Astrocyte (in vitro differentiated cells and primary cell): Measurements from ENCODE around the gene GPRIN1. TPM values are rescaled to one million over a fixed set of nuclear protein-coding genes. Genes with fewer than 3 reads are reported as not detected.

Source experiments
- DNase-seq: peaks from one replicate; pipeline ENCODE4 v3.0.0-alpha.2; 2010; ENCODE audit warnings: low read depth
- FAIRE-seq: peaks from 2 replicates; lab custom pipeline; 2011; peaks lifted over from hg19 to GRCh38; lab: Jason Lieb, UNC
- H2AFZ ChIP-seq: 2 replicates; pipeline ENCODE4 v1.6.0; 2012; ENCODE audit warnings: low read depth, low read length, inconsistent platforms
- H3K27ac ChIP-seq: 2 replicates; pipeline ENCODE4 v1.5.1; 2011; ENCODE audit warnings: low read depth, low read length, inconsistent platforms
- H3K27me3 ChIP-seq: 2 replicates; pipeline ENCODE4 v1.6.0; 2011; ENCODE audit warnings: low read length, inconsistent platforms; ENCODE audit not compliant: insufficient read depth
- H3K36me3 ChIP-seq: 2 replicates; pipeline ENCODE4 v1.5.1; 2011; ENCODE audit warnings: low read length, inconsistent platforms; ENCODE audit not compliant: insufficient read depth
- H3K4me1 ChIP-seq: 2 replicates; pipeline ENCODE4 v1.5.1; 2011; ENCODE audit warnings: low read length, inconsistent platforms; ENCODE audit not compliant: insufficient read depth
- H3K4me2 ChIP-seq: 2 replicates; pipeline ENCODE4 v1.6.0; 2012; ENCODE audit warnings: low read length, inconsistent platforms
- H3K4me3 ChIP-seq: 2 replicates; pipeline ENCODE4 v1.5.1; 2011; ENCODE audit warnings: low read depth, mild to moderate bottlenecking, low read length, inconsistent platforms; ENCODE audit not compliant: insufficient read depth
- H3K79me2 ChIP-seq: 2 replicates; pipeline ENCODE4 v1.6.0; 2012; ENCODE audit warnings: mild to moderate bottlenecking, low read length, inconsistent platforms; ENCODE audit not compliant: insufficient read depth
- H3K9ac ChIP-seq: 2 replicates; pipeline ENCODE4 v1.6.0; 2012; ENCODE audit warnings: mild to moderate bottlenecking, low read length, inconsistent platforms
- H3K9me3 ChIP-seq: 2 replicates; pipeline ENCODE4 v1.5.1; 2012; ENCODE audit warnings: low read depth, mild to moderate bottlenecking, low read length, inconsistent platforms; ENCODE audit not compliant: insufficient read depth
- H4K20me1 ChIP-seq: 2 replicates; pipeline ENCODE4 v1.6.0; 2012; ENCODE audit warnings: low read length, inconsistent platforms; ENCODE audit not compliant: insufficient read depth
- H3K27ac Mint-ChIP-seq: one replicate; pipeline ENCODE4 v1.8.0; 2021; ENCODE audit warnings: mild to moderate bottlenecking, mixed read lengths; ENCODE audit not compliant: unreplicated experiment
- H3K27me3 Mint-ChIP-seq: one replicate; pipeline ENCODE4 v1.8.0; 2021; ENCODE audit warnings: low read depth, mixed read lengths; ENCODE audit not compliant: unreplicated experiment
- H3K36me3 Mint-ChIP-seq: one replicate; pipeline ENCODE4 v1.8.0; 2021; ENCODE audit warnings: low read depth, mixed read lengths; ENCODE audit not compliant: unreplicated experiment
- H3K4me1 Mint-ChIP-seq: one replicate; pipeline ENCODE4 v1.8.0; 2021; ENCODE audit warnings: low read depth, mixed read lengths; ENCODE audit not compliant: unreplicated experiment
- H3K4me3 Mint-ChIP-seq: one replicate; pipeline ENCODE4 v1.8.0; 2021; ENCODE audit warnings: mild to moderate bottlenecking, moderate library complexity, mixed read lengths; ENCODE audit not compliant: unreplicated experiment
- H3K9me3 Mint-ChIP-seq: one replicate; pipeline ENCODE4 v1.8.0; 2021; ENCODE audit warnings: mild to moderate bottlenecking, mixed read lengths; ENCODE audit not compliant: unreplicated experiment
- CTCF ChIP-seq: IDR thresholded peaks from 2 replicates; pipeline ENCODE4 v1.5.1; 2011; ENCODE audit warnings: low read depth, mild to moderate bottlenecking, inconsistent platforms, low read length, moderate library complexity; ENCODE audit not compliant: insufficient read depth
- EZH2 ChIP-seq: IDR thresholded peaks from 2 replicates; pipeline ENCODE4 v1.6.1; 2012; ENCODE audit warnings: mild to moderate bottlenecking, low read length, inconsistent platforms; ENCODE audit not compliant: insufficient read depth
- total RNA-seq: library from RNA; stranded (reverse); gene quantifications from 2 replicates; pipeline ENCODE4 v1.2.1, GENCODE V29; 2021

Gene GPRIN1
- total RNA-seq, 1 donor from 2014 or later: 6.8 TPM

GRCh38 chr5:176651472-176651980, 41.6 kb upstream of the GPRIN1 start:
- no peak overlapping the region for H2AFZ ChIP-seq
- no peak overlapping the region for H3K4me2 ChIP-seq
- peaks cover 5% of the 10 kb centered on the region for H3K36me3 Mint-ChIP-seq
- H3K27ac ChIP-seq: no peak overlapping the region
- no peak for DNase-seq
- H3K79me2 ChIP-seq: peaks cover 38% of the 10 kb centered on the region
- no peak for FAIRE-seq
- no peaks in the 10 kb centered on the region for H3K9me3 Mint-ChIP-seq
- no peak overlapping the region for H3K27ac Mint-ChIP-seq
- H4K20me1 ChIP-seq: peaks cover 64% of the 10 kb centered on the region
- H3K9ac ChIP-seq: no peak overlapping the region
- no peaks in the 10 kb centered on the region for H3K36me3 ChIP-seq
- H3K9me3 ChIP-seq: no peaks in the 10 kb centered on the region
- TF ChIP-seq CTCF: no peak
- no peak for TF ChIP-seq EZH2
- no peaks in the 10 kb centered on the region for H3K27me3 Mint-ChIP-seq
- peaks cover 17% of the 10 kb centered on the region for H3K4me1 Mint-ChIP-seq
- H3K27me3 ChIP-seq: no peaks in the 10 kb centered on the region
- no peak overlapping the region for H3K4me3 ChIP-seq
- peaks cover 28% of the 10 kb centered on the region for H3K4me1 ChIP-seq
- no peak overlapping the region for H3K4me3 Mint-ChIP-seq

GRCh38 chr5:176650354-176650884, 40.5 kb upstream of the GPRIN1 start:
- Histone ChIP-seq H2AFZ (no peak overlapping the region), H4K20me1 (peaks cover 64% of the 10 kb centered on the region), H3K79me2 (peaks cover 38% of the 10 kb centered on the region), H3K9me3 (no peaks in the 10 kb centered on the region), H3K4me2 (no peak overlapping the region), H3K4me3 (no peak overlapping the region), H3K4me1 (peaks cover 29% of the 10 kb centered on the region), H3K36me3 (no peaks in the 10 kb centered on the region), H3K27me3 (no peaks in the 10 kb centered on the region), H3K27ac (no peak overlapping the region), H3K9ac (no peak overlapping the region)
- DNase-seq (no peak), FAIRE-seq (no peak)
- Mint-ChIP-seq H3K4me1 (peaks cover 23% of the 10 kb centered on the region), H3K27me3 (peaks cover 2% of the 10 kb centered on the region), H3K36me3 (peaks cover 5% of the 10 kb centered on the region), H3K9me3 (no peaks in the 10 kb centered on the region), H3K27ac (no peak overlapping the region), H3K4me3 (no peak overlapping the region)
- TF ChIP-seq CTCF (no peak), EZH2 (no peak)

- H3K9me3 ChIP-seq: no peaks in the 10 kb centered on the region
- peaks cover 53% of the 10 kb centered on the region for H4K20me1 ChIP-seq
- DNase-seq (no peak), FAIRE-seq (no peak)
- peaks cover 5% of the 10 kb centered on the region for H3K27me3 Mint-ChIP-seq
- H3K9me3 Mint-ChIP-seq: no peaks in the 10 kb centered on the region
- H3K27me3 ChIP-seq: no peaks in the 10 kb centered on the region
- H3K27ac Mint-ChIP-seq: no peak overlapping the region
- H3K4me2 ChIP-seq: peak overlapping the region; percentile 98
- peak overlapping the region; percentile 88 for H3K4me3 Mint-ChIP-seq
- H3K36me3 ChIP-seq: no peaks in the 10 kb centered on the region
- H3K36me3 Mint-ChIP-seq: peaks cover 5% of the 10 kb centered on the region
- peak overlapping the region; percentile 71 for H3K4me3 ChIP-seq
- H3K4me1 ChIP-seq: peaks cover 28% of the 10 kb centered on the region
- TF ChIP-seq EZH2 (no peak), CTCF (no peak)
- no peak overlapping the region for H2AFZ ChIP-seq
- H3K27ac ChIP-seq: no peak overlapping the region
- H3K79me2 ChIP-seq: peaks cover 38% of the 10 kb centered on the region
- peak overlapping the region; percentile 92 for H3K9ac ChIP-seq
- H3K4me1 Mint-ChIP-seq: peaks cover 21% of the 10 kb centered on the region
Measured at GRCh38 chr5:176648474-176649194, 38.7 kb upstream of the GPRIN1 start.
